Inflammatory macrophage (primary cell): Measurements from ENCODE around the gene DCAF4.

Source experiments
- DNase-seq, 2 donors: peaks; one replicate each; pipeline ENCODE4 v3.0.0-alpha.2; 2020 to 2022

DCAF4 gene

DNA sequence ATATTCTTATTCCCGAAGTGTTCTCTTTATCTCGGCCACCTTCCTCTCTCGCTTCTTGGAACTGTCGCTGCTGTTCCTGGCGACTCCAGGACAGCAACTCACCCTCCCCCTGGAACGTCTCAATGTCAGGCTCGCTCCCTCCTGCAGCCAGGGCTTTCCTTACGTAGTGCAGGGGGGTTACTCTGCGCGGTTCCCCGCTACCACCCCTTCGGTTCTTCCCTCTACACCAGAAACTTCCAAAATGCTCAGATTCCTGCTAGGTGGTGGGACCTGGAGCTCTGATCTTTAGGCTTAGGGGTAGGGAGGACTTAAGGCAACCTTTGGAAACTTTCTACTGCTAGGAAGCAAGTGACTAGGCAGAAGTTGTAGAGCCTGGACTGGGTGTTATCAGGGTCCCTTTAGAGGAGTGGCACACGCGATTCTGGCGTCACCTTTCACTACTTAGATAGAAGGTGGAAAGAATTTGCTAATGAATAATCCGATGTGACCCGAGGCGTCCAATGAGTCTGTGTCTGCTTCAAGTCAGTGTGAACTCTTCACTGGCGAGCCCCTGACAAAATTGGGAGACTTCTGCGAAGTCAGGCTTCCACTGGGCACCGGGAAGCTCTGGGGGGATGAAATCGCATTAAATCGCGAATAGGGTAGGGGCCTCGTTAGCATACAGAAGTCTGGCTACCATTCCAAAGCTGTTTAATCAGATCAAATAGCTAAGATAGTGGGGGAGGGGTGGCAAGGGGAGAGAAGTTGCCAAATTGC lies 31.5 kb upstream of the DCAF4 start:
- no peak for DNase-seq

DNA sequence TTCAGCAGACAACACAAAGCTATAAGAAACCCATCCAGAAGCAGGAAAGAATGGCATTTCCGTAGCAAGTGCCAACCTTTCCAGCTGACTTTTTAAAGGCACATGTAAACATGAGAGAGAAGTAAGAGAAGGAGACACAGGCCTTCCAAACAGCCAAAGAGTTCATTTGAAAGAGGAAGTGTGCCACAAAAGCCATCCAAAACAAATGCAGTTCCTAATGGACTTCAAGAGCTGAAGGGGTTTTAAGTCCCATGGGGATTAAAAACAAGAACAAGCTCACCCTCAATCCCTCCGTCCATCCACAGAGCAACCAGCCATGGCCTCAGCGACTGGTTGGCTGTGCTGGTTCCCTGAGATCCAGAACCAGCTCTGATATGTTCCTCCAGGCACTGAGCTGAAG lies 27.8 kb upstream of the DCAF4 start:
- DNase-seq = no peak

GRCh38 chr14:72901361-72901760 lies 24.9 kb upstream of the DCAF4 start:
- no peak for DNase-seq

GRCh38 chr14:72902801-72903530 lies 23.3 kb upstream of the DCAF4 start:
- DNase-seq = no peak

GRCh38 chr14:72903716-72904115 lies 22.5 kb upstream of the DCAF4 start:
- DNase-seq = peak; percentile 44 to 56

DNA sequence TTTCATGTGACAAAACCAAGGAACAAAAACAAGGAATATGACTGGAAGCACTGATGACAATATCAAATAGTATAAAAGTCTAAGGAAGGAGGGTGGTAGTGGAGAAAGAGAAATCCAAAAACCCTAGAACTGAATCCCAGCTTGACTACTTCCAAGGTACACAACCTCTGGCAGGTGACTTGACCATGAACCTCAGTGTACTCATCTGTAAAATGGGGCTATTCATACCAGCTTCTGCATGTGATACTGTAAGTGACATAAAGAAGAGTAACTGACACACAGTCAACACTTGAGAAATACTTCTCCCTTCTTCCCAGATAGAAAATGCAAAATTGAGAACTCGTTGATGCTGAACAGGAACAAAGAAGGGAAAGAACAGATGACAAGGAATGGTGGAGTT lies 22.0 kb upstream of the DCAF4 start:
- DNase-seq = no peak

DNA sequence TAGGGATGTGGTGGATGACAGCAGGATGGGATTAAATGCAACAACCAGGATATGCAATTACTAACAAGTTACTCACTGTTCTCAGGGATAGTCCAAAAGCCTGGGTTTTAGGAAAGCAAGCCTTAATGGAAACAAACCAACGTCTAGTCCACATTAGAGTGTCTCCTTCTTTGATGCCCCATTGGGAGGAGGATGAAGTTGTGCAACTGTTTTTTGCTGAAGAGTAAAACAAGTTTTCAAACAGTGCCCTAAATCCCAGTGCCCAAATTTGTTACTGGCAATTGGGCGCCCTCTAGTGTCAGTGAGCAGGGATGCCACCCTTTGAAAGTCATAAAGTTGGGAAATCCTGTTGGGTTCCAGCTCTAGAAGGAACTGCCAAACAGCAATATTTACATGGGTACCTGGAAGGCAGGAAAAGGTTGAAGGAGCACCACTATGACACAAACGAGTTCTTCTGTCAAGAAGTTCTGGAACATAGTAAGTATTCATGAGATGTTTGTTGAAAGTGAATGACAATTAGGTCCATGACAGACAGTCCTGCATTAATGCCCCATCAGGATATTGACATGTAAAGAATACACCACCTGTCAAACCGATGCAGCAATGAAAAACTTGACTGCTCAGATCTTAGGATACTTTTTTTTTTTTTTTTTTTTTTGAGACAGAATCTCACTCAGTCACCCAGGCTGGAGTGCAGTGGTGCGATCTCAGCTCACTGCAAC lies 21.3 kb upstream of the DCAF4 start:
- DNase-seq = peak; percentile 84 to 87

GRCh38 chr14:72906316-72906715 lies 19.9 kb upstream of the DCAF4 start:
- DNase-seq = no peak

DNA sequence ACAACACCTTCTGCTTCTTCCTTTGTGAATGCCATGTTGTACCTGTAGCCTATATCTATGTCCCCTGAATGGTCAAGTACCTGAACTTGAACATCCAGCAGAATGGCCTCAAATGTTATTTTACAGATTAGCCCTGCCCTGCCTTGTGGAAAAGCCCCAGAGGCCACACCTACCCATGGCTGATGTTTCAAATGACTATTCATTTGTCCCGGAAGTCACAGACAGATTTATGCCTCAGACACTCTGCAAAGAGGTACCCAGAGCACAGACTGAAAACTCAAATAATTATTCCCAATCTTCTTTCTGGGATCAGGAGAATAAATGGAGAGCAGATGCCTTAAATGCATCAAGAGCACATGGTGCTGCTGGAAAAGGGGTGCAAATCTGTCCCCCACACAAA lies 19.4 kb upstream of the DCAF4 start:
- DNase-seq = no peak

GRCh38 chr14:72907886-72908285 lies 18.4 kb upstream of the DCAF4 start:
- DNase-seq = no peak

GRCh38 chr14:72909163-72909562 lies 17.1 kb upstream of the DCAF4 start:
- no peak for DNase-seq

DNA sequence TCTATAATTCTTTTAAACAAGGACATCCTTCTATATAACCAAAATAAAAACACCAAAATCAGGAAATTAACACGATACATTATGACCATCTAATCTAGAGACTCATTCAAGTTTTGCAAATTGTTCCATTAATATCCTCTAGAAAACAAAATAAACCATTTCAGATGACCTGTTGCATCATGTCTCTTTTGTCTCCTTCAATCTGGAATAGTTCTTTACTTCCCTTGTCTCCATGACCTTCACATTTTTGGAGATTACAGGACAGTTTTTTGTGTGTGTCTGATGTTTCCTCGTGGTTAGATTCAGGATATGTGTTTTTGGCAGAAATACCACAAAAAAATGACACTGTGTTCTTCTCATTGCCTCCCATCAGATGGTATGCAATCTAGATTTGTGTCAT lies 12.5 kb upstream of the DCAF4 start:
- DNase-seq = no peak

GRCh38 chr14:72916174-72916573 lies 10.1 kb upstream of the DCAF4 start:
- DNase-seq = no peak

DNA sequence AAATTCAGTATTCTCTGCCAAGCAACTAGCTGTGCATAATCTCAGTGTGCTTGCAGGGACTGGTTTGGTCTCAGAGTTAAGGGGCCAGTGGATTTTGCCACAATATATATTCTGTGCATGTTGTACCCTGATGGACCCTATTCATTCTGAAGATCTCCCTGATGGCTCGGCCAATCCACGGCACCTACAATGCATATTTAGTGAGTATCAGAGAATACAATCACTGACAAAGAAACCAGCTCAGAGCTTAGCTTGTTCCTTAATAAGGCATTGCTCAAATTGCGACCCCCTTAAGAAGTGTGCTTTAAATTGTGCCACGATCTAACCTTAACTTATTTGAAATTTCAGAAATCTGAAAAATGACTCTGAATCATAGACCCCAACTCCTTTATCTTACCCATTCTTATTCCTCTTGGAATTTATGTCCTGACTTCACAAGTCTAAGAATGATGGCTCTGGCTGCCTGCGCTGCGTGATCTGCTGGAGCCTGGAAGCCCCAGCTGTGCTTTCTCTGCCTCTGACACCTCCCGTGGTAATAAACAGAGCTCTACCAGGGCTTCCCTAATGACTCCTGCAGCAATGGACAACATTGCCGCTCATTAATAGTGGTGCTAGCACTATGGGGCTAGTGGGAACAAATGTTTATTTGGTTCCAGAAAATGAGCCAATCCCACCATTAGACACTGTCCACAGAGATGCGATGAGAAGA lies 9.0 kb upstream of the DCAF4 start:
- DNase-seq = no peak

- no peak for DNase-seq
Observed at GRCh38 chr14:72920008-72920407, 6.3 kb upstream of the DCAF4 start.

- DNase-seq = no peak
Observed at GRCh38 chr14:72921396-72921795, 4.9 kb upstream of the DCAF4 start.

DNA sequence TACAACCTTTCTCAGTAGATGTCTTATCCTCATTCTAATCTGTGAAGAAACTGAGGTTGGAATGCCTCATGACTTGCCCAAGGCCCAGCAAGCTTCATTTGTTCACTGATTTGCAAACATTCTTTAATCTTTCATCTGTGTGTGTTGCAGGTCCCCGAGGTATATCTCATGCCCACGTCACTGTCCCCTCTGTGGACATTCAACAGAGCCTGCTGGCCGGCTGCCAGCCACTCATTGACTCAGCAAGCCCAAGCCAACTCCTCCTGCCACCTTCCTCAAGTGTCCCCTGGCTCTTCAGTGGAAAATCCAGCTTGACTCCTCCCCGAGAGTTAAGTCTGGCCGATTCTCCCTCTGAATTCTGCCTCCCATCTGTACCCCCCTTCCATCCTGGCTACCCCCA lies 1.9 kb upstream of the DCAF4 start:
- DNase-seq = no peak

DNA sequence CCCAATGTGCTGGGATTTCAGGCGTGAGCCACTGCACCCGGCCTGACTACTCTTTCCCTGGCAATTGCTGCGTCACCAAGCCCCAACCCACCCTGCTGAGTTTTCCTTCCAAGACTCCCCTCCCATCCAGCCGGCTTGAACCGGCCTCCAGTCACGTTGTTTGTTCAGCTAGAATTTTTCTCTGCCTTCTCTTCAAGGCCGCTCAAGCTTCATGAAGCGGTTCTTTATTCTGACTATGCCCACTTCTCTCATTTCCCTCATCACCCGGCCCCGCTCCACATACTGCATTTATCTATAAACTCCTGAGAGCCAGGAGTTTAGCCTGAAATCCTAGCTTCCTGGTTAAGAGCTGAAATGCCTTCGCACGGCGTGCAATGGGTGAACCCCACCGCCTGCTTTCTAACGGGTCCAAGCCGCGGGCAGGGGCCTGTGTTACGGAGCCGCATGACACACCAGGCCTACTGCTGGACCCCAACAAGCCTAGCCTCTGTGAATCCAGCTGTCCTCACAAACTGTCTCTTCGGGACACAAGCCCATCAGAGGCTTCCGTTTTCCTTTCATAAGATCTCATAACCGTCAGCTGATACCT lies 999 bp upstream of the DCAF4 start:
- no peak for DNase-seq

GRCh38 chr14:72925815-72926291 lies 411 bp upstream of the DCAF4 start:
- DNase-seq = no peak

GRCh38 chr14:72928872-72929271 lies 2.6 kb downstream of the DCAF4 start:
- DNase-seq = no peak

GRCh38 chr14:72929316-72930080 lies 3.2 kb downstream of the DCAF4 start:
- no peak for DNase-seq

DNA sequence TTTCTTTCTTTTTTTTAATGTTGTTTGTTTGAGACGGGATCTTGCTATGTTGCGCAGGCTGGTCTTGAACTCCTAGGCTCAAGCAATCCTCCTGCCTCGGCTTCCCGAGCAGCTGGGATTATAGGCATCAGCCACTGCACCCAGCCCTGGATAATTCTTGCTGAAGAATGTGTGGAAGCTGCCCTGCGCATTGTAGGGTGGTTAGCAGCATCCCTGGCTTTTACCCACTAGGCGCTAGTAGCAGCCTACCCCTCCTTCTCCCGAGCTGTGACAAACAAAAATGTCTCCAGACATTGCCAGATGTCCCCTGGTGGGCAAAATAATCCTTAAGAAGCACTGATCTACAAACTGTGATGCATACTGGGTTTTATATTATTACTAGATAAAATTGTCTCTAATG lies 6.6 kb downstream of the DCAF4 start:
- DNase-seq = no peak
